ENCODE results near the gene NEU1. TPM values are rescaled to one million over a fixed set of nuclear protein-coding genes. Genes with fewer than 3 reads are reported as not detected.

NEU1 gene
- total and polyA plus RNA-seq, 2 of the 8 experiments (the other 6 are each of a cell fraction or from before 2014, with no cell fraction given): 41.2 to 72.1 TPM

DNA sequence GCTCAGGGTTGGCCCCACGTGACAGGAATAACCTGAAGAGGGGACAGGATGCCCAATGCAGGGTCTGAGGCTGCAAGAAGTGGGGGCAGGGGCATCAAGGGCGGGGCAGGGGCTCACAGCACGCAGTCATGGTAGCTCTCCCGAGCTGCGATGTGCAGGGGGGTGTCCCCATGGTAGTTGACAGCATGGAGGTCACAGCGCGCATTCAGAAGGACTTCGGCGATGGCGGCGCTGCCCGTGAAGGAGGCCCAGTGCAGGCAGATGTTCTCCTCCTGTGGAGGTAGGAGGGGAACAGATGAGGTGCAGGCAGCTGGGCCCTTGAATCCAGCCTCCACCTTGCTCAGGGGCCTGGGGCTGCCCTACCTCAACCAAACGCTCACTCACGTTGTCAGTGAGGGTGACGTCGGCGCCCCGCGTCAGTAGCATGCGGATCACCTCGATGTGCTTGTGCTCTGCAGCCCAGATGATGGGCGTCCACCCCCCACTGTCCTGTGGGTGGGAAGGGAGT lies 22.0 kb upstream of the NEU1 start:
- H3K36me3 ChIP-seq (ENCODE audit: control insufficient read depth in 2 of 4, insufficient read depth in 4 of 4, low read length in 3 of 4): peaks cover 45 to 90% (median 75%) of the 10 kb centered on the region in 4 experiments
- no peak overlapping the region for H3K4me2 ChIP-seq (ENCODE audit: insufficient read depth in 1 of 2, low read depth in 2 of 2, low read length in 2 of 2)
- CTCF ChIA-PET (ENCODE audit: partially characterized antibody): interaction anchor here (0.5 to 1.5 kb wide), 4 partner anchors 25 to 1158 kb away, joined by 3 to 4 read pairs (median 4); no protein-coding TSS in a partner anchor
- no peak overlapping the region for H2BK5ac ChIP-seq (ENCODE audit: low read depth, low read length)
- no peak overlapping the region for H2BK120ac ChIP-seq (replicated peaks; ENCODE audit: low read depth, low read length)
- no peak overlapping the region for H3K23ac ChIP-seq (ENCODE audit: insufficient read length)
- H3K4me3 ChIP-seq (ENCODE audit: extremely low read depth in 1 of 4, insufficient read depth in 2 of 4, low read depth in 3 of 4, low read length in 4 of 4): no peak overlapping the region
- H2AFZ ChIP-seq (ENCODE audit: low read length): no peak overlapping the region
- H3K27me3 ChIP-seq (replicated peaks in 1 of 4; ENCODE audit: control insufficient read depth in 3 of 4, extremely low read depth in 1 of 4, insufficient read depth in 3 of 4, low read length in 3 of 4): no peaks in the 10 kb centered on the region
- no peak overlapping the region for H3K56ac ChIP-seq (replicated peaks; ENCODE audit: insufficient read length, low read depth, low read length)
- POLR2A ChIA-PET (ENCODE audit: partially characterized antibody): interaction anchor here (0.8 to 3.2 kb wide), 9 partner anchors 7 to 246 kb away, joined by 3 to 10 read pairs (median 6); partner anchors contain the start of gene EHMT2
- H2BK12ac ChIP-seq (ENCODE audit: low read depth, low read length): no peak overlapping the region
- no peaks in the 10 kb centered on the region; a peak in 1 of 4 replicates for H3K79me2 ChIP-seq (ENCODE audit: control insufficient read depth in 1 of 2, insufficient read depth in 2 of 2, low read length in 2 of 2)
- H3K9ac ChIP-seq (replicated peaks in 1 of 4; ENCODE audit: extremely low read depth in 1 of 4, low read depth in 3 of 4, low read length in 3 of 4): no peak overlapping the region
- H3K27ac ChIP-seq (ENCODE audit: low read depth, low read length): no peak overlapping the region
- H3K4me1 ChIP-seq (replicated peaks in 1 of 4; ENCODE audit: control insufficient read depth in 3 of 4, insufficient read depth in 4 of 4, low read length in 3 of 4): no peaks in the 10 kb centered on the region
- no peaks in the 10 kb centered on the region; the same call in 1 of the 2 replicates for H3K79me1 ChIP-seq (ENCODE audit: low read depth, low read length)
- H3K9me3 ChIP-seq (ENCODE audit: insufficient read depth in 2 of 2, low read depth in 1 of 2, low read length in 1 of 2): no peaks in the 10 kb centered on the region
- H4K20me1 ChIP-seq (replicated peaks in 1 of 2; ENCODE audit: control insufficient read depth in 1 of 2, insufficient read depth in 2 of 2, low read length in 2 of 2): peaks cover 5 to 26% of the 10 kb centered on the region in 2 experiments
- 99% methylated on average over 20 of the region's 22 CpGs; no CpG with 5 or more reads in 1 of the 2 experiments for WGBS, 2 experiments (ENCODE audit: extremely low coverage in 1 of 2, insufficient coverage in 1 of 2, insufficient read length in 1 of 2, insufficient replicate concordance in 2 of 2, low coverage in 1 of 2, low lambda C conversion rate in 2 of 2, missing lambda C conversion rate in 1 of 2)
- DNase-seq (ENCODE audit: low read depth in 1 of 2, low spot score in 2 of 2) (no peak), FAIRE-seq (no peak)
- H3K23me2 ChIP-seq (ENCODE audit: low read depth, low read length): no peaks in the 10 kb centered on the region
- H2AK5ac ChIP-seq (ENCODE audit: low read depth, low read length): no peak overlapping the region
- H2BK20ac ChIP-seq (ENCODE audit: low read length): no peak overlapping the region
- H4K5ac ChIP-seq (ENCODE audit: insufficient read length, low read depth, low read length): no peak overlapping the region
- H3K18ac ChIP-seq (ENCODE audit: extremely low read depth, low read length): no peak overlapping the region
- H3K14ac ChIP-seq (ENCODE audit: insufficient read length): no peak overlapping the region
- H4K91ac ChIP-seq (replicated peaks; ENCODE audit: insufficient read length, low read length): no peak overlapping the region
- H2BK15ac ChIP-seq (ENCODE audit: low read length): no peak overlapping the region
- no peak overlapping the region for H3K4ac ChIP-seq (replicated peaks; ENCODE audit: insufficient read length, low read depth, low read length)
- no peak overlapping the region; the same call in 1 of the 2 replicates for H4K8ac ChIP-seq (ENCODE audit: extremely low read depth, insufficient read depth, low read length)
